Germinal center (tissue), 1 donor: ENCODE measurements around the gene PRDX1.
A peak's percentile ranks its signal among the peaks of the same experiment; 100 is the strongest.
"Not testable (repeated sequence)": the region's sequence is repeated elsewhere in the genome, so short reads cannot be mapped to it uniquely, and the experiment has no call there.

Experiments used
- DNase-seq: peaks from one replicate; pipeline ENCODE4 v3.0.0; 2012; ENCODE audit warnings: mixed read lengths, low spot score

The PRDX1 gene

DNA sequence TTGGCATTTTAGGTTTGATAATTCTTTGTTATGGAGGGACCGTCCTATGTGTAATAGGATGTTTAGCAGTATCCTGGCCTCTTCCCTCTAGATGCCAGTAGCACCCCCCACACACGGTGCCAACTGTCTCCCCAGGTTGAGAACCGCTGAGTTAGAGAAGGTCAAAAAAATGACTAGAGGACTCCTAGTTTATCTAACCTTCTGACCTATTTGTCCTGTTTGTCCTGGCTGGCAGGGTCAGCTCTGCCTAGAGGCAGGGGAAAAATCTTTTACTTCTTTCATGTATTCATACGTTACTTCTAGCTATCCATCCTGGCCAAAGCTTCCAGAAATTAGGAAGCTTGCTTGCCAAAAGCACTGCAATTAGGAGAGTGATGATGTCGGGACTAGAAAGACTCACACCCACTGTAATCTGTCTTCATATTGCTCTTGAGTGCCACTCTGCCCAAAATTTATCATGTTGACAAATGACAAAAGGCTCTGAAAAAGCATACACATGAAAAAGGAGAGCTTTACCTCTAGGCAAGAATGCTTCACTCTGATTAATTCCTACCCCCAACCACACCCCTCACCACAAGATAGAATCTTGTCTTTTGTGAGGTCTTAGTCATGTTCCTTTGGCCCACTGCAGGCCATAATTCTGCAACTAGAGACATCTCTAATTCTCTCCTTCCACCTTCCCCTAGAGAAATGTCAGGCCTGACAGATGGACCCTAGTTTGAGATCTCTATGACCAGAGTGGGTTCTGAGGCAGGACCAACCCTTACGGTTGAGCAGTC is 14.5 kb upstream of the PRDX1 start:
- DNase-seq, result no peak

GRCh38 chr1:45531873-45532272 is 10.2 kb upstream of the PRDX1 start:
- DNase-seq, result no peak

GRCh38 chr1:45530632-45531135 is 9.0 kb upstream of the PRDX1 start:
- DNase-seq, result no peak

DNA sequence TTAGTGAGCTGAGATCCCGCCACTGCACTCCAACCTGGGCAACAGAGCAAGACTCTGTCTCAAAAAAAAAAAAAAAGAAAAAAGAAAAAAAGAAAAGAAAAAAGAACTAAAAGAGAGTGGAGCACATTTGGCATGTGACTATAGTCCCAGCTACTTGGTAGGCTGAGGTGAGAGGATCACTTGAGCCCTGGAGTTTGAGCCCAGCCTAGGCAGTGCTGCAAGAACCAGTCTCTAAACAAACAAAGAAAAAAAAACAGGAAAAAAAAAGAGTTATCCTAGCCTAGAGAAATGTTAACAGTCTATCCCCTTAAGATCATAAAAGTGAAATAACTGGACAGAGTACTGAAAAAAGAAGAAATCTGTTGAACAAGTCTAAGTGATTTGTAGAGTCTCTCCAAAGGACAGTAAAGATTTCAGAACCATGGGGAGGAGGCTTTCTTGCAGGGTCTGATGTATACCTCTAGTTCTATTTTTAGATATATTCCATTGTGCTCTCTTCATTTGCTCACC is 4.5 kb upstream of the PRDX1 start:
- no peak for DNase-seq

GRCh38 chr1:45523975-45524374 is 2.3 kb upstream of the PRDX1 start:
- not testable (repeated sequence) for DNase-seq

GRCh38 chr1:45523516-45523915 is 1.8 kb upstream of the PRDX1 start:
- DNase-seq, result not testable (repeated sequence)

GRCh38 chr1:45522324-45523104 is 830 bp upstream of the PRDX1 start:
- no peak for DNase-seq

- not testable (repeated sequence) for DNase-seq
Measured at GRCh38 chr1:45519774-45520173, 1.9 kb downstream of the PRDX1 start.

DNA sequence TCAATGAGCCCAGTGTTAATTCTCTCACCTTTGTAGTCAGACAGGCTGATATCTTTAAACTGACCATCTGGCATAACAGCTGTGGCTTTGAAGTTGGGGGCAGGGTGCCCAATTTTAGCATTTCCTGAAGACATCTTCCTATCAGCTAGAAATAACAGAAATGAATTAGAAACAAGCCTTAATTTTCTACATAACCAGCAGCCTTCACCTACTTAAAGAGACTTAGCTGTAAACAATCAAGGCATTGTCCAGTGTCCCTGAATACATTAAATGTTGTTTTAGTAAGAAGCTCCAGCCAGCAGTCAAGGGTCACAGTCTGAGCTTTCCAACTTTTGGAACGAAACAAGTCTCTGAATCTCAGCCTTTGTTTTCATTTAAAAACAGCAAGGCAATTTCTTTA is 2.8 kb downstream of the PRDX1 start:
- no peak for DNase-seq

GRCh38 chr1:45518366-45518765 is 3.3 kb downstream of the PRDX1 start:
- not testable (repeated sequence) for DNase-seq

DNA sequence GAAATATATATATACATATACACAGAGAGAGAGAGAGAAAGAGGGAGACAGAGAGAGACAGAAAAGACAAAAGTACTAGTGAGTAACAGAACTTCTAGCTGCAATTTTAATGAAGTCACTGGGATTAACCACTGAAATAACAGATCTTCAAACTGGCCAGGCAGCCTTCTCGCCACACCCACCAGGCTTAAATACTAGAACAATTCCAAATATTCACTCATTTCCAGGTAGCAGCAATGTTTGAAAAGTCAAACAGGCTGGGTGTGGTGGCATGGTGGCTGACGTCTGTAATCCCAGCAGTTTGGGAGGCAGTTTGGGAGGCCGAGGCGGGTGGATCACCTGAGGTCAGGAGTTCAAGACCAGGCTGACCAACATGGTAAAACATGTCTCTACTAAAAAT is 5.2 kb downstream of the PRDX1 start:
- no peak for DNase-seq

DNA sequence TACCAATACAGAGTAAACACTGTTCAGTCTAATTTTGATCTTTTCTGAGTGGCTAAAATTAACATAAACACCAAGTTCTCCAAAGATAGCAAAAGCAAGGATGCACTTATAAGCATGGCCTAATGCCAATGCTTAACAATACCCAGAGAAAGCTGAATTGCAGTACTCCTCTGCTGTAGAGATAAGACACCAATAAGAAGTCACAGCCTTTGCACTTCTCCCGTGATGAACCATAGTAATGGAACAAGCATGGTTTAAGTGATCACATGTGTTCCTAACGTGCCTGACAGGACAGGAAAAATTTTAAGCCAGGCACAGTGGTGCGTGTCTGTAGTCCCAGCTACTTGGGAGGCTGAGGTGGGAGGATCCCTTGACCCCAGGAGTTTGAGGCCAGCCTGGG is 5.6 kb downstream of the PRDX1 start:
- no peak for DNase-seq

GRCh38 chr1:45513532-45514260 is 8.0 kb downstream of the PRDX1 start:
- DNase-seq, result not testable (repeated sequence)

DNA sequence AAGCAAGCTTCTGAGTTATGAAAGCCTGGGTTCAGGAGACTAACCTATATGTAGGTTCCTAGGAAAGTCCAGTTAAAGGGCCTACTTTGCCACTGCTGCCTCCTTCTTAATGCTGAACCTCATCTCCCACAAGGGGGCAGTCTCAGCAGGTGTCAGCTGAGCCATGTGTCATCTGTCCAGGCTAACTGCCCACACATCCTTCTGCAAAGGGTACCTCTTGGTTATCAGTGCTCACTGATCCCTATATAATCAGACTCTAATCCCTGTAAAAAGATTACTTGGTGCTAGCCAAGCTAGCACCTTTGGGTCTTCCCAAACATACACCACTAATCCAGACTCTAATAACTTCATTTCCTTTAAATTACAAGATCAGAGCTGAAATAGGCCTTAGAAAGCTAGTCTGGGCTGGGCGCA is 9.0 kb downstream of the PRDX1 start:
- DNase-seq, result peak; percentile 33

GRCh38 chr1:45510972-45511527 is 10.6 kb downstream of the PRDX1 start:
- no peak for DNase-seq

DNA sequence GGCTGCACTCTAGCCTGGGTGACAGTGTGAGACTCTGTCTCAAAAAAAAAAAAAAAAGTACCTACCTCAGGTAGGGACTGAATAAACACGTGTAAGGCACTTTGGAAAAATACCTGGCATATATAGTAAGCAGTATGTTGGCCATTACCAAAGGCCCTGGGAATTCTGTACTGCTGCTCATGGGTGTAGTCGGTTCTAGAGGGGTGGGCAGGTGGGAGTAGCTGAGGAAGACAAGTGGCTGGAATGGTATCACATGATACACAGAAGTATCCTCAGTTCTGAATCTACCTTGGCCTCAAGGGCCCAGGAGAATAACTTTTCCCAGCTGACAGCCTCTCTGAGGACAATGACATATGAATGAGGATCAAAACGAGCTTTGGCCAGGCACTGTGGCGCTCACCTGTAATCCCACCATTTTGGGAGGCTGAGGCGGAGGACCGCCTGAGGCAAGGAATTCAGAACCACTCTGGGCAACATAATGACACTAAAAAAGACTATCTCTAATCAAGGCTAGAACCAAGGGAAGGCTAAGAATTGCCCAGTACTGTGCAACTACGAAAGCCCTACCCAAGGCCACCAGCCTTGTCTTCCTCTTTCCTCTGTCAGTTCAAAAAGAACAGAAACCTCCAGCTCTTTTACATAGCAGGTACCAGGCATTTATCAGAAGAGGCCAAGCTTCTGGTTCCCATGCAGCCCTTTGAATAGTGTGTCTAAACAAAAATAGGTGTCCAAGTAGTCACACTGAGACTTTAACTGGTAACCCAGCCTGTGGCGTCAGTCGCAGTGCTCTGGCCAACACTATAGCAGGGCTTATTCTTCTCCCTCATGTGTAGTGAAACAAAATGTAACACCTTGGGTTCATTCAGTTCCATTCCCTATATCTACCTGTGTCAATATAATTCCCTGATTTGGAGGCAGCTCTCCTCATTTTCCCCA is 11.4 kb downstream of the PRDX1 start:
- DNase-seq, result no peak

GRCh38 chr1:45508295-45509151 is 13.2 kb downstream of the PRDX1 start:
- no peak for DNase-seq

- DNase-seq, result no peak
Measured at GRCh38 chr1:45507893-45508292, 13.8 kb downstream of the PRDX1 start.

GRCh38 chr1:45507195-45507594 is 14.5 kb downstream of the PRDX1 start:
- no peak for DNase-seq
